Non-pigmented ciliary epithelial cell (primary cell): ENCODE results near the gene MSLN.
"Not testable (repeated sequence)": the region's sequence is repeated elsewhere in the genome, so short reads cannot be mapped to it uniquely, and the experiment has no call there.

ENCODE experiments used
- DNase-seq: peaks from one replicate; pipeline ENCODE4 v3.0.0-alpha.2; 2010; ENCODE audit warnings: low read depth

MSLN gene

GRCh38 chr16:735982-736453 is 24.5 kb upstream of the MSLN start:
- DNase-seq: no peak

GRCh38 chr16:736936-737481 is 23.5 kb upstream of the MSLN start:
- DNase-seq: no peak

- no peak for DNase-seq
These were observed 20.7 kb upstream of the MSLN start for GRCh38 chr16:739560-740458.

GRCh38 chr16:740459-740763 is 20.1 kb upstream of the MSLN start:
- no peak for DNase-seq

- peak; percentile 47 for DNase-seq
These were observed 19.6 kb upstream of the MSLN start, which contains the start of gene CIAO3 for GRCh38 chr16:740764-741505. CIAO3 (minus strand) TSS chr16:740997; CDS start chr16:740985, 12 bp downstream.

- no peak for DNase-seq
These were observed 18.4 kb upstream of the MSLN start for GRCh38 chr16:741986-742629.

GRCh38 chr16:742894-743293 is 17.6 kb upstream of the MSLN start:
- DNase-seq: not testable (repeated sequence)

GRCh38 chr16:743794-744500 is 16.6 kb upstream of the MSLN start:
- DNase-seq: no peak

- DNase-seq: no peak
These were observed 14.8 kb upstream of the MSLN start for GRCh38 chr16:745739-746138.

GRCh38 chr16:746637-747036 is 13.9 kb upstream of the MSLN start:
- DNase-seq: no peak

GRCh38 chr16:747978-748746 is 12.4 kb upstream of the MSLN start:
- no peak for DNase-seq

- peak; percentile 38 for DNase-seq
These were observed 11.5 kb upstream of the MSLN start for GRCh38 chr16:749010-749409.

- DNase-seq: no peak
These were observed 10.0 kb upstream of the MSLN start for GRCh38 chr16:750485-750884.

GRCh38 chr16:751152-752006 is 9.2 kb upstream of the MSLN start:
- DNase-seq: no peak

- DNase-seq: no peak
These were observed 8.6 kb upstream of the MSLN start for GRCh38 chr16:752007-752312.

GRCh38 chr16:754121-754607 is 6.4 kb upstream of the MSLN start:
- DNase-seq: not testable (repeated sequence)

GRCh38 chr16:754656-755055 is 5.9 kb upstream of the MSLN start:
- no peak for DNase-seq

GRCh38 chr16:756428-756827 is 4.1 kb upstream of the MSLN start:
- DNase-seq: no peak

GRCh38 chr16:759110-759910 is 1.2 kb upstream of the MSLN start:
- DNase-seq: no peak
